SK-N-SH treated with all-trans-retinoic acid at 6 μM for 48 hours (cell line): ENCODE data around the gene NKD2.

Experiments
- ARNTL ChIP-seq: fragments of 450-650 bp; formaldehyde crosslinking; IDR thresholded peaks from 2 replicates; pipeline ENCODE4 v1.5.0; 2020; ENCODE audit warnings: low read depth, mild to moderate bottlenecking, moderate library complexity, borderline replicate concordance
- CREB5 ChIP-seq: fragments of 250-450 bp; sonication (Bioruptor Pico); IDR thresholded peaks from 2 replicates; pipeline ENCODE4 v1.5.1; 2020; ENCODE audit warnings: low read depth, mild to moderate bottlenecking, moderate library complexity
- OSR1 ChIP-seq: fragments of 250-450 bp; sonication (Bioruptor Pico); IDR thresholded peaks from 2 replicates; pipeline ENCODE4 v1.8.0; 2022; ENCODE audit warnings: moderate library complexity, mild to moderate bottlenecking, inconsistent platforms
- POU6F1 ChIP-seq: fragments of 250-450 bp; sonication (Bioruptor Pico); IDR thresholded peaks from 2 replicates; pipeline ENCODE4 v1.8.0; 2021; ENCODE audit warnings: low read depth, mild to moderate bottlenecking, moderate library complexity, borderline replicate concordance
- RARB ChIP-seq: fragments of 250-450 bp; sonication (Bioruptor Pico); IDR thresholded peaks from 2 replicates; pipeline ENCODE4 v1.8.0; 2021; ENCODE audit warnings: mild to moderate bottlenecking, moderate library complexity
- TOX ChIP-seq: fragments of 250-450 bp; sonication (Bioruptor Pico); IDR thresholded peaks from 2 replicates; pipeline ENCODE4 v1.8.0; 2021; ENCODE audit warnings: mild to moderate bottlenecking, moderate library complexity, borderline replicate concordance
- TSHZ2 ChIP-seq: fragments of 250-450 bp; sonication (Bioruptor Pico); IDR thresholded peaks from 2 replicates; pipeline ENCODE4 v1.5.0; 2020; ENCODE audit warnings: mild to moderate bottlenecking, moderate library complexity
- ZFP3 ChIP-seq: fragments of 250-450 bp; sonication (Bioruptor Pico); IDR thresholded peaks from 2 replicates; pipeline ENCODE4 v1.5.0; 2020; ENCODE audit warnings: mild to moderate bottlenecking, moderate library complexity
- ZFP30 ChIP-seq: fragments of 450-650 bp; formaldehyde crosslinking; IDR thresholded peaks from 2 replicates; pipeline ENCODE4 v1.5.0; 2022; ENCODE audit warnings: mild to moderate bottlenecking, moderate library complexity
- ZNF565 ChIP-seq: fragments of 450-650 bp; formaldehyde crosslinking; conservative IDR thresholded peaks from 2 replicates; pipeline ENCODE4 v1.5.0; 2020; ENCODE audit warnings: low read depth, mild to moderate bottlenecking, moderate library complexity
- ZNF70 ChIP-seq: fragments of 450-650 bp; formaldehyde crosslinking; IDR thresholded peaks from 2 replicates; pipeline ENCODE4 v1.5.0; 2020; ENCODE audit warnings: mild to moderate bottlenecking, moderate library complexity
- ZNF8 ChIP-seq: fragments of 450-650 bp; formaldehyde crosslinking; IDR thresholded peaks from 2 replicates; pipeline ENCODE4 v1.5.0; 2020; ENCODE audit warnings: mild to moderate bottlenecking, moderate library complexity
- TF ChIP-seq, protein P1 (sequence below): fragments of 250-450 bp; sonication (Bioruptor Pico); IDR thresholded peaks from 2 replicates; pipeline ENCODE4 v1.5.1; 2021; ENCODE audit warnings: mild to moderate bottlenecking, moderate library complexity
- TF ChIP-seq, protein P2 (sequence below): fragments of 250-450 bp; sonication (Bioruptor Pico); IDR thresholded peaks from 2 replicates; pipeline ENCODE4 v1.8.0; 2020; ENCODE audit warnings: mild to moderate bottlenecking, moderate library complexity, borderline replicate concordance

DNA sequence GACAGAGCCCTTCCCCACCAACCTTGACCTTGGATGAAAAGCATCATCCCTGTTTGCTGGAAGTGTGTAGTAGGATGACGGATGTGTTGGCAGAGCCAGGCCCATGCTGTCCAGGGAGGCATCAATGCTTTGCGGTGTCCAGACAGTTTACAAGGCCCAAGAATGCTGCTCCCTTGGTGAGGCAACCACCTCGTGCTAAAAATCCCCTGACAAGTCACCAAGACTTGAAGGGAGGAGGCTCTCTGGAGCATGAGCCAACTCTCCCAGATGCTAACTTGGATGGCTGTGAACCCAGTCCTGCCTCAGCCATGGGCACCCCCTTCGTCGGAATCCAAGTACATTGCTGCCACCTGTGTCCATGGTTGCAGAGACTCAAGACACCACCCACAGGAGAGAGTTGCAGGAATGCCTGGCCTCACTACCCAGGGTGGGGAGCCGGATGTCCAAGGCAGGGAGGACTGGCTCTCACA, 9.5 kb upstream of the NKD2 start:
- TF ChIP-seq TOX (CRISPR knock-in tag), result no peak
- no peak for TF ChIP-seq ZFP30 (CRISPR knock-in tag)
- TF ChIP-seq, protein P1, sequence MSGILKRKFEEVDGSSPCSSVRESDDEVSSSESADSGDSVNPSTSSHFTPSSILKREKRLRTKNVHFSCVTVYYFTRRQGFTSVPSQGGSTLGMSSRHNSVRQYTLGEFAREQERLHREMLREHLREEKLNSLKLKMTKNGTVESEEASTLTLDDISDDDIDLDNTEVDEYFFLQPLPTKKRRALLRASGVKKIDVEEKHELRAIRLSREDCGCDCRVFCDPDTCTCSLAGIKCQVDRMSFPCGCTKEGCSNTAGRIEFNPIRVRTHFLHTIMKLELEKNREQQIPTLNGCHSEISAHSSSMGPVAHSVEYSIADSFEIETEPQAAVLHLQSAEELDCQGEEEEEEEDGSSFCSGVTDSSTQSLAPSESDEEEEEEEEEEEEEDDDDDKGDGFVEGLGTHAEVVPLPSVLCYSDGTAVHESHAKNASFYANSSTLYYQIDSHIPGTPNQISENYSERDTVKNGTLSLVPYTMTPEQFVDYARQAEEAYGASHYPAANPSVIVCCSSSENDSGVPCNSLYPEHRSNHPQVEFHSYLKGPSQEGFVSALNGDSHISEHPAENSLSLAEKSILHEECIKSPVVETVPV (CRISPR knock-in tag), result no peak
- no peak for TF ChIP-seq CREB5 (CRISPR knock-in tag)
- no peak for TF ChIP-seq ARNTL (CRISPR knock-in tag)
- TF ChIP-seq, protein P2, sequence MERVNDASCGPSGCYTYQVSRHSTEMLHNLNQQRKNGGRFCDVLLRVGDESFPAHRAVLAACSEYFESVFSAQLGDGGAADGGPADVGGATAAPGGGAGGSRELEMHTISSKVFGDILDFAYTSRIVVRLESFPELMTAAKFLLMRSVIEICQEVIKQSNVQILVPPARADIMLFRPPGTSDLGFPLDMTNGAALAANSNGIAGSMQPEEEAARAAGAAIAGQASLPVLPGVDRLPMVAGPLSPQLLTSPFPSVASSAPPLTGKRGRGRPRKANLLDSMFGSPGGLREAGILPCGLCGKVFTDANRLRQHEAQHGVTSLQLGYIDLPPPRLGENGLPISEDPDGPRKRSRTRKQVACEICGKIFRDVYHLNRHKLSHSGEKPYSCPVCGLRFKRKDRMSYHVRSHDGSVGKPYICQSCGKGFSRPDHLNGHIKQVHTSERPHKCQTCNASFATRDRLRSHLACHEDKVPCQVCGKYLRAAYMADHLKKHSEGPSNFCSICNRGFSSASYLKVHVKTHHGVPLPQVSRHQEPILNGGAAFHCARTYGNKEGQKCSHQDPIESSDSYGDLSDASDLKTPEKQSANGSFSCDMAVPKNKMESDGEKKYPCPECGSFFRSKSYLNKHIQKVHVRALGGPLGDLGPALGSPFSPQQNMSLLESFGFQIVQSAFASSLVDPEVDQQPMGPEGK, result no peak
- TF ChIP-seq ZNF70 (CRISPR knock-in tag), result no peak
- TF ChIP-seq TSHZ2 (CRISPR knock-in tag), result no peak
- no peak for TF ChIP-seq RARB
- TF ChIP-seq ZNF565 (CRISPR knock-in tag), result no peak
- no peak for TF ChIP-seq ZFP3 (CRISPR knock-in tag)
- TF ChIP-seq OSR1 (CRISPR knock-in tag), result no peak
- TF ChIP-seq ZNF8, result no peak
- TF ChIP-seq POU6F1 (CRISPR knock-in tag), result no peak
